ENCODE data around the gene KCNH2.

KCNH2 gene

GRCh38 chr7:150964593-150965111 lies 13.5 kb downstream of the KCNH2 start:
- DNase-seq (ENCODE audit: low read depth) = no peak
- TF ChIP-seq CTCF (IDR thresholded peaks at IDR 0.05; ENCODE audit: low read depth, low read length, missing control alignments) = no peak
- in situ Hi-C loops (cut with HindIII; ENCODE audit: low sequenced_read_pairs) = no loop called here
- H3K4me3 ChIP-seq (ENCODE audit: low read depth, low read length) = no peak overlapping the region

- TF ChIP-seq CTCF (IDR thresholded peaks at IDR 0.05; ENCODE audit: low read depth, low read length, missing control alignments) = no peak
- in situ Hi-C loops (cut with HindIII; ENCODE audit: low sequenced_read_pairs) = no loop called here
- H3K4me3 ChIP-seq (ENCODE audit: low read depth, low read length) = no peak overlapping the region
- no peak for DNase-seq (ENCODE audit: low read depth)
Observed at GRCh38 chr7:150963707-150964559, 14.2 kb downstream of the KCNH2 start.

GRCh38 chr7:150962553-150963399 lies 15.3 kb downstream of the KCNH2 start:
- in situ Hi-C loops (cut with HindIII; ENCODE audit: low sequenced_read_pairs) = no loop called here
- H3K4me3 ChIP-seq (ENCODE audit: low read depth, low read length) = no peak overlapping the region
- DNase-seq (ENCODE audit: low read depth) = no peak

GRCh38 chr7:150962290-150962552 lies 15.9 kb downstream of the KCNH2 start:
- no peak for TF ChIP-seq CTCF (IDR thresholded peaks at IDR 0.05; ENCODE audit: low read depth, low read length, missing control alignments)
- in situ Hi-C loops (cut with HindIII; ENCODE audit: low sequenced_read_pairs) = no loop called here
- no peak for DNase-seq (ENCODE audit: low read depth)
- H3K4me3 ChIP-seq (ENCODE audit: low read depth, low read length) = no peak overlapping the region

More at GRCh38 chr7:150962553-150963399, 15.3 kb downstream of the KCNH2 start:
- TF ChIP-seq CTCF (IDR thresholded peaks at IDR 0.05; ENCODE audit: low read depth, low read length, missing control alignments) = peak; percentile 93

- TF ChIP-seq CTCF (IDR thresholded peaks at IDR 0.05; ENCODE audit: low read depth, low read length, missing control alignments) = no peak
- in situ Hi-C loops (cut with HindIII; ENCODE audit: low sequenced_read_pairs) = no loop called here
- no peak for DNase-seq (ENCODE audit: low read depth)
- no peak overlapping the region for H3K4me3 ChIP-seq (ENCODE audit: low read depth, low read length)
Observed at GRCh38 chr7:150961510-150962289, 16.4 kb downstream of the KCNH2 start.
